GM19240 (cell line): ENCODE measurements around the gene CENPP.
"Not testable (repeated sequence)": the region's sequence is repeated elsewhere in the genome, so short reads cannot be mapped to it uniquely, and the experiment has no call there.

Source experiments
- DNase-seq: peaks from one replicate; pipeline ENCODE4 v3.0.0; 2011; ENCODE audit warnings: low spot score; ENCODE audit not compliant: insufficient read length

CENPP gene

GRCh38 chr9:92378865-92379560 is 53.3 kb downstream of the CENPP start:
- no peak for DNase-seq

GRCh38 chr9:92380603-92381002 is 54.9 kb downstream of the CENPP start:
- no peak for DNase-seq

- DNase-seq = no peak
Measured at GRCh38 chr9:92381775-92382174, 56.0 kb downstream of the CENPP start.

GRCh38 chr9:92384375-92384774 is 58.6 kb downstream of the CENPP start:
- DNase-seq = no peak

GRCh38 chr9:92385001-92385400 is 59.2 kb downstream of the CENPP start:
- no peak for DNase-seq

- DNase-seq = no peak
Measured at GRCh38 chr9:92385477-92385876, 59.7 kb downstream of the CENPP start.

GRCh38 chr9:92385953-92386352 is 60.2 kb downstream of the CENPP start:
- DNase-seq = no peak

- DNase-seq = no peak
Measured at GRCh38 chr9:92392690-92393089, 66.9 kb downstream of the CENPP start.

GRCh38 chr9:92393686-92394085 is 67.9 kb downstream of the CENPP start:
- no peak for DNase-seq

GRCh38 chr9:92395617-92396016 is 69.9 kb downstream of the CENPP start:
- no peak for DNase-seq

- no peak for DNase-seq
Measured at GRCh38 chr9:92397853-92398252, 72.1 kb downstream of the CENPP start.

- DNase-seq = no peak
Measured at GRCh38 chr9:92402360-92402759, 76.6 kb downstream of the CENPP start.

- DNase-seq = no peak
Measured at GRCh38 chr9:92402826-92403745, 77.3 kb downstream of the CENPP start.

- DNase-seq = no peak
Measured at GRCh38 chr9:92404042-92404836, 78.5 kb downstream of the CENPP start, which contains the start of gene OGN. Gene OGN, minus strand, starts transcription at chr9:92404578. Its CDS starts 1,171 bp downstream, at chr9:92403407.

GRCh38 chr9:92405818-92406217 is 80.1 kb downstream of the CENPP start:
- no peak for DNase-seq

GRCh38 chr9:92406477-92406876 is 80.7 kb downstream of the CENPP start:
- DNase-seq = peak; percentile 9

GRCh38 chr9:92407818-92408217 is 82.1 kb downstream of the CENPP start:
- DNase-seq = no peak

- no peak for DNase-seq
Measured at GRCh38 chr9:92408747-92409478, 83.2 kb downstream of the CENPP start.

- DNase-seq = not testable (repeated sequence)
Measured at GRCh38 chr9:92411157-92411556, 85.4 kb downstream of the CENPP start.

GRCh38 chr9:92414566-92414965 is 88.8 kb downstream of the CENPP start:
- DNase-seq = no peak
